Subcutaneous abdominal adipose tissue (tissue), 5 donors: ENCODE data around the gene TOR1B.
"Not testable (repeated sequence)": the region's sequence is repeated elsewhere in the genome, so short reads cannot be mapped to it uniquely, and the experiment has no call there.

Source experiments
- H3K27ac ChIP-seq: one replicate; pipeline ENCODE4 v1.7.0; 2013; ENCODE audit warnings: low read depth, mild to moderate bottlenecking, inconsistent platforms, low read length, moderate library complexity
- H3K27me3 ChIP-seq, 5 donors: one replicate each; pipeline ENCODE4 v1.7.0; 2013; ENCODE audit warnings: low read length in 5 of 5, inconsistent platforms in 1 of 5; ENCODE audit not compliant: control insufficient read depth in 5 of 5, insufficient read depth in 4 of 5
- H3K36me3 ChIP-seq, 5 donors: one replicate each; pipeline ENCODE4 v1.7.0; 2013; ENCODE audit warnings: low read length in 5 of 5; ENCODE audit not compliant: control insufficient read depth in 5 of 5, insufficient read depth in 5 of 5
- H3K4me1 ChIP-seq, 5 donors: one replicate each; pipeline ENCODE4 v1.7.0; 2013; ENCODE audit warnings: low read length in 5 of 5, mild to moderate bottlenecking in 3 of 5, moderate library complexity in 1 of 5; ENCODE audit not compliant: control insufficient read depth in 5 of 5, insufficient read depth in 5 of 5
- H3K4me3 ChIP-seq, 5 donors: one replicate each; pipeline ENCODE4 v1.7.0; 2013; ENCODE audit warnings: low read length in 5 of 5, low read depth in 1 of 5
- H3K9ac ChIP-seq, 5 donors: one replicate each; pipeline ENCODE4 v1.7.0; 2013; ENCODE audit warnings: low read length in 5 of 5, mild to moderate bottlenecking in 4 of 5, moderate library complexity in 3 of 5
- H3K9me3 ChIP-seq, 5 donors: one replicate each; pipeline ENCODE4 v1.7.0; 2013; ENCODE audit warnings: low read length in 5 of 5; ENCODE audit not compliant: control insufficient read depth in 5 of 5
- donor health status: healthy.
- donor health status: healthy.
- donor health status: healthy.
- donor health status: healthy.
- donor health status: healthy.

TOR1B gene

DNA sequence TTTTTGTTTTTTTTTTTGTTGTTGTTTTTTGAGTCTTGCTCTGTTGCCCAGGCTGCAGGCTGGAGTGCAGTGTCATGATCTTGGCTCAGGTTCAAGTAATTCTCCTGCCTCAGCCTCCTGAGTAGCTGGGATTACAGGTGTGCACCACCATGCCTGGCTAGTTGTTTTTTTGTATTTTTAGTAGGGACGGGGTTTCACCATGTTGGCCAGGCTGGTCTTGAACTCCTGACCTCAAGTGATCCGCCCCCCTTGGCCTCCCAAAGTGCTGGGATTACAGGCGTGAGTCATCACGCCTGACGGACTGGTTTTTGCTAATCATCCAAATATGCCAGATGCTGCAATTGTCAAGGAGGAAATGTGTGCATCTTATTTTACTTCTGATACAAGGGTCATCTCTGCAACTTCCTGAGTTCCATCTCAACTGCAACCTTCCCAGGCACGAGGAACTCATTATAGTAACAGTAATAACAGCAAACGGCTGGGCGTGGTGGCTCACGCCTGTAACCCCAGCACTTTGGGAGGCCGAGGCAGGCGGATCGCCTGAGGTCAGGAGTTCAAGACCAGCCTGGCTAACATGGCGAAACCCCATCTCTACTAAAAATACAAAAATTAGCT is 40.5 kb upstream of the TOR1B start:
- H3K36me3 ChIP-seq, H3K4me3 ChIP-seq, H3K9me3 ChIP-seq, H3K9ac ChIP-seq: not testable (repeated sequence)
- peaks cover 0 to 11% (median 0%) of the 10 kb centered on the region in 5 donors for H3K27me3 ChIP-seq
- H3K27ac ChIP-seq, result peak overlapping the region; percentile 50
- H3K4me1 ChIP-seq, result peaks cover 6 to 31% (median 27%) of the 10 kb centered on the region in 5 donors

- no peak overlapping the region for H3K4me3 ChIP-seq
- H3K27ac ChIP-seq, result peak overlapping the region; percentile 50
- peaks cover 0 to 11% (median 0%) of the 10 kb centered on the region in 5 donors for H3K27me3 ChIP-seq
- peak overlapping the region in 1 of 5 donors; percentile 19 for H3K9ac ChIP-seq
- peaks cover 6 to 31% (median 27%) of the 10 kb centered on the region in 5 donors for H3K4me1 ChIP-seq
- H3K9me3 ChIP-seq, result no peaks in the 10 kb centered on the region
- H3K36me3 ChIP-seq, result no peaks in the 10 kb centered on the region
Observed at GRCh38 chr9:129762985-129763926, 39.7 kb upstream of the TOR1B start.

DNA sequence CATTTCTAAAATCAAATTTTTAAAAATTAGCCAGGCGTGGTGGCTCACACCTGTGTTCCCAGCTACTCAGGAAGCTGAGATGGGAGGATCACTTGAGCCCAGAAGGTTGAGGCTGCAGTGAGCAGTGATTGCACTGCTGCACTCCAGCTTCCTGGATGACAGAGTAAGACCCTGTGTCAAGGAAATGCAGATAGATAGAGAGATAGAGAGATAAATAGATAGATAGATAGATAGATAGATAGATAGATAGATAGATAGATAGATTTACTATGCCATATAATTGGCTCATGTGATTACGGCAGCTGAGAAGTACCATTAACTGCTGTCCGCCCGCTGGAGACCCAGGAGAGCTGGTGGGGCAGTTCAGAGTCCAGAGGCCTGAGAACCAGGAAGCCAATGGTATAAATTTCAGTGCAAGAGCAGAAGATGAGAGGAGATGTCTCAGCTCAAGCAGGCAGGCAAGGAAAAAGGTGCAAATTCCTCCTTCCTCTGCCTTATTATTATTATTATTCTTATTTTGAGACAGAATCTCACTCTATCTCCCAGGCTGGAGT is 37.1 kb upstream of the TOR1B start:
- no peak overlapping the region for H3K9ac ChIP-seq
- no peaks in the 10 kb centered on the region for H3K36me3 ChIP-seq
- H3K9me3 ChIP-seq, result no peaks in the 10 kb centered on the region
- peaks cover 0 to 7% (median 0%) of the 10 kb centered on the region in 5 donors for H3K27me3 ChIP-seq
- H3K4me3 ChIP-seq, result no peak overlapping the region
- H3K27ac ChIP-seq, result no peak overlapping the region
- H3K4me1 ChIP-seq, result peaks cover 9 to 25% (median 23%) of the 10 kb centered on the region in 5 donors

- H3K9ac ChIP-seq, result no peak overlapping the region
- peaks cover 0 to 1% (median 0%) of the 10 kb centered on the region in 5 donors for H3K27me3 ChIP-seq
- H3K4me1 ChIP-seq, result peaks cover 2 to 4% (median 2%) of the 10 kb centered on the region in 5 donors
- H3K36me3 ChIP-seq, result no peaks in the 10 kb centered on the region
- H3K4me3 ChIP-seq, result no peak overlapping the region
- no peaks in the 10 kb centered on the region for H3K9me3 ChIP-seq
- no peak overlapping the region for H3K27ac ChIP-seq
Observed at GRCh38 chr9:129768486-129768885, 34.5 kb upstream of the TOR1B start.

DNA sequence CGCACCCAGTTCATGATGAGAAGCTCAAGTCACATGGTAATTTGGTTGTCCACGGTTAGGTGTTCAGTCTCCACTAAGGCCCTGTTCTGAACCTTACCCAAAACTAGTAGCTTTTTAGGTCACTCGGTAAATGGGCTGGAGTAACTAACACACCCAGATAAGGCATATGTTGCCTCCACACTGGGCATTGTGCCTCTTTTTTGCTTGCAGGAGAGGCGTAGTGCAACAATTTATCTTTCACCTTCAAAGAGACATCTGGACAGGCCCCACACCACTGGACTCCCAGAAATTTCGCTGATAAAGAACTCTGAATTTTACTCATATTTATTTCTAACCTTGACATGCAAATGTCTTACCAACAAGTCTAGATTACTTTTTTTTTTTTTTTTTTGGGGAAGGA is 33.3 kb upstream of the TOR1B start:
- Histone ChIP-seq H3K4me3 (no peak overlapping the region), H3K9me3 (no peaks in the 10 kb centered on the region), H3K27me3 (peaks cover 0 to 4% (median 0%) of the 10 kb centered on the region in 5 donors), H3K27ac (no peak overlapping the region), H3K9ac (no peak overlapping the region), H3K36me3 (no peaks in the 10 kb centered on the region), H3K4me1 (peaks cover 0 to 4% (median 2%) of the 10 kb centered on the region in 5 donors)

- Histone ChIP-seq H3K4me3 (no peak overlapping the region), H3K27me3 (peaks cover 0 to 4% (median 0%) of the 10 kb centered on the region in 5 donors), H3K9ac (no peak overlapping the region), H3K36me3 (no peaks in the 10 kb centered on the region), H3K4me1 (peaks cover 0 to 6% (median 2%) of the 10 kb centered on the region in 5 donors), H3K9me3 (no peaks in the 10 kb centered on the region), H3K27ac (no peak overlapping the region)
Observed at GRCh38 chr9:129770741-129771140, 32.2 kb upstream of the TOR1B start.

DNA sequence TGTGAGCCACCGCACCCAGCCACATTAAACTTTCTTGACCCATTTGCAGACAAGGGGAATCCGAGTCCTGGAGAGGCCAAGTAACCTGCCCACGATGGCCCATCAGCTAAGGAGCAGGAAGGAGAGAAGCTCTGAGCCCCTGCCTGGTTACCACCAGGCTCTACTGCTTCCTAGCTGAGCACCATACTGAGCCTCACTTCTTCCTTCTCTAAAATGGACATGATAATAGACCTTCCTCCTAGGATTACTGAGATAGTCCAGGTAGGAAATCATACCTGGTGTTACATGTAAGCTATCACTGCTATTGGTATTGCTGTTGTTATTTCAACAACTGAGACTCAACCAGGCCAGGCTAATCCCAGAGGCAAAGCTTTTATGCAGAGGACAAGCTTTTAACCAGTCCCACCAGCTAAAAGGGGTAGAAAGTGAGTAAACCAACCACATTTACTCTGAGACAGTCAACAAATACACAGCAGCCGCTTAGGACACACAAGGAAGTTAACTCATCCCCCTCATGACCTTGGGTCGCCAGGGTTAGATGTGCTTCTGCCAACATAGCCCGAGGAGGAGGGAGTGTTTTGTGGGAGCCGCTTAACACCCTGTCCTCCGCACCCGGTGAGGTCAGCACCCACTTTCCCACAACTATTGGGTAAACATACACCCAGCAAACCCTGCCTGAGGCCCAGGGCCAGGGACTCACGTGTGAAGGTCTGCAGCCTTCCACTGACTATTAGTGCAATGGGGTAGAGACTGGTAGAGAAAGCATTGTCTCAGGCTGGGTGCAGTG is 29.5 kb upstream of the TOR1B start:
- peaks cover 8 to 25% (median 16%) of the 10 kb centered on the region in 5 donors for H3K4me1 ChIP-seq
- no peaks in the 10 kb centered on the region for H3K36me3 ChIP-seq
- peaks cover 0 to 4% (median 0%) of the 10 kb centered on the region in 5 donors for H3K27me3 ChIP-seq
- H3K9ac ChIP-seq, result no peak overlapping the region
- no peak overlapping the region for H3K4me3 ChIP-seq
- H3K9me3 ChIP-seq, result no peaks in the 10 kb centered on the region
- no peak overlapping the region for H3K27ac ChIP-seq

DNA sequence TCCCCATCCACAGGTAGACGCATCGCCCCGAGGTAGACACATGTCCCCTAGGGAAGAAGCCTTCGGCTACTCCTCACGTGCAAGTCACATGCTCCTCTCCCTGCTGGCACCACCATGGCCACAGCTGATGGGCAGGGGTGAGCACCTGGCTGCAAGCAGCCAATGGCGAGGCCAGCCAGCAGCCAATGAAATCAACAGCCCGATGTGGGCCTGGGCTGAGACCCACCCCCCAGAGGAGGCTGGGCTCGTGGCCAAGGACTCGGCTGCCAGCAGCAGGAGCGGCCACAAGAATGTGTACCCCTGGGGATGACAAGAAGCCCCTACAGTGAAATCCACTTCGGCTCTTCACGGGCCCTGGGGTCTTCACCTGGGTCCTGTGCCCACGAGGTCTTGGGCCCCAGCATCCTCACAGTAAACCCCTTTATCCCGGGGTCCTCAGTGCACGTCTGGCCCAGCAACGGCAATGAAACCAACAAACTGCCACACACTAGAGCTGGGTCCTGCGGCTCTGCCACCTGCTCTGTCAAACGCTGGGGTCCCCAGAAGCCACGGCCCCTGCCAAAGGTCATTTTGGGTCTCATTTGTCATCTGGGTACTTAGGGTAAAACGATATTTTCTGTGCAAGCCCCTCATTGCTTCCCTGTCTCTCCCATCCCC is 28.1 kb upstream of the TOR1B start:
- Histone ChIP-seq H3K9ac (no peak overlapping the region), H3K36me3 (no peaks in the 10 kb centered on the region), H3K27me3 (peaks cover 0 to 4% (median 0%) of the 10 kb centered on the region in 5 donors), H3K9me3 (no peaks in the 10 kb centered on the region), H3K4me3 (no peak overlapping the region), H3K4me1 (peaks cover 8 to 25% (median 16%) of the 10 kb centered on the region in 5 donors), H3K27ac (no peak overlapping the region)

- H3K4me3 ChIP-seq, result no peak overlapping the region
- H3K27ac ChIP-seq, result no peak overlapping the region
- no peaks in the 10 kb centered on the region for H3K9me3 ChIP-seq
- peaks cover 8 to 25% (median 16%) of the 10 kb centered on the region in 5 donors for H3K4me1 ChIP-seq
- no peaks in the 10 kb centered on the region for H3K36me3 ChIP-seq
- no peak overlapping the region for H3K9ac ChIP-seq
- peaks cover 0 to 4% (median 0%) of the 10 kb centered on the region in 5 donors for H3K27me3 ChIP-seq
Observed at GRCh38 chr9:129775448-129775798, 27.6 kb upstream of the TOR1B start.
